Right cardiac atrium (tissue), 5 donors: ENCODE data around the gene ADAMTS3. TPM values are rescaled to one million over a fixed set of nuclear protein-coding genes. Genes with fewer than 3 reads are reported as not detected.

Experiments
- ATAC-seq, 2 donors: fragments of 200-7000 bp; cut with Tn5 transposase; one replicate each; pipeline versions ENCODE4 v1.8.0 to v1.9.1; 2020; ENCODE audit warnings: moderate library complexity in 2 of 2, mild to moderate bottlenecking in 1 of 2
- DNase-seq, 3 donors: peaks; one replicate each; pipeline ENCODE4 v3.0.0-alpha.2; 2020
- H3K27ac ChIP-seq: one replicate; pipeline ENCODE4 v1.5.1; 2013; ENCODE audit warnings: mild to moderate bottlenecking, low read length, control low read depth, moderate library complexity
- H3K27me3 ChIP-seq: one replicate; pipeline ENCODE4 v1.6.1; 2013; ENCODE audit not compliant: control insufficient read depth, insufficient read depth
- H3K4me1 ChIP-seq: one replicate; pipeline ENCODE4 v1.6.1; 2013; ENCODE audit warnings: low read length; ENCODE audit not compliant: control insufficient read depth, insufficient read depth
- H3K4me3 ChIP-seq: one replicate; pipeline ENCODE4 v1.5.1; 2013; ENCODE audit warnings: low read length, control low read depth
- H3K9me3 ChIP-seq: one replicate; pipeline ENCODE4 v1.6.1; 2013; ENCODE audit warnings: low read length; ENCODE audit not compliant: control insufficient read depth
- WGBS: extraction: QIAGEN DNeasy Blood & Tissue Kit; methylation state at CpG from one replicate; pipeline ENCODE4 v1.1.7; 2013; 5-methylcytosine and 5-hydroxymethylcytosine counted together
- intact Hi-C, 4 donors: fragments of 100-400 bp; cut with DNase I; formaldehyde crosslinking; loops; one replicate each; pipeline versions ENCODE4 v1.11.0 to v1.14.0; 2022 to 2023
- polyA plus RNA-seq: library from polyadenylated mRNA; stranded (reverse); fragments of 200-250 nt; gene quantifications from one replicate; pipeline ENCODE4 v1.2.3, GENCODE V29; 2013
- total RNA-seq, 4 donors: library from RNA; stranded (reverse); fragmentation: NEBNext Ultra II Directional; extraction: Animal tissue kit (Norgen Biotek cat#: 25700); gene quantifications; one replicate each; pipeline ENCODE4 v1.2.1, GENCODE V29; 2021
- donor health status: healthy with polysubstance abuse.
- donor health status: DM: no; HTN: yes; CAD: no.
- donor health status: DM: no; HTN: no; CAD: no.
- donor health status: DM: no; HTN: yes; CAD: no; lungs with severe emphysema.
- donor health status: DM: yes; HTN: yes; CAD: no.

ADAMTS3 gene
- total and polyA plus RNA-seq, 5 donors, result 0.70 to 2.4 (median 2.1) TPM

GRCh38 chr4:72318421-72319170 is 250.4 kb downstream of the ADAMTS3 start:
- Histone ChIP-seq H3K27me3 (no peaks in the 10 kb centered on the region), H3K27ac (no peak overlapping the region), H3K4me3 (no peak overlapping the region), H3K9me3 (no peaks in the 10 kb centered on the region), H3K4me1 (peaks cover 3% of the 10 kb centered on the region)
- DNase-seq, result no peak
- ATAC-seq, result no peak
- 84% methylated on average over 7 of the region's 7 CpGs for WGBS
- intact Hi-C loops, result no loop called here

GRCh38 chr4:72314869-72315268 is 254.2 kb downstream of the ADAMTS3 start:
- Histone ChIP-seq H3K27me3 (no peaks in the 10 kb centered on the region), H3K9me3 (no peaks in the 10 kb centered on the region), H3K27ac (no peak overlapping the region), H3K4me3 (no peak overlapping the region), H3K4me1 (peaks cover 4% of the 10 kb centered on the region)
- ATAC-seq (no peak), DNase-seq (no peak)
- intact Hi-C loops, result no loop called here

- Histone ChIP-seq H3K4me3 (no peak overlapping the region), H3K27me3 (no peaks in the 10 kb centered on the region), H3K27ac (peak overlapping the region; percentile 48), H3K9me3 (no peaks in the 10 kb centered on the region), H3K4me1 (peaks cover 2% of the 10 kb centered on the region)
- DNase-seq (peak in 1 of 3 donors; percentile 18), ATAC-seq (peak; percentile 34 to 67)
- intact Hi-C loops, result no loop called here
- 47% methylated on average over 5 of the region's 5 CpGs for WGBS
These were observed 255.9 kb downstream of the ADAMTS3 start for GRCh38 chr4:72313121-72313520.

- H3K4me3 ChIP-seq, result no peak overlapping the region
- no peaks in the 10 kb centered on the region for H3K27me3 ChIP-seq
- WGBS, result 18% methylated on average over 6 of the region's 6 CpGs
- peaks cover 2% of the 10 kb centered on the region for H3K4me1 ChIP-seq
- ATAC-seq (peak; percentile 94 to 98), DNase-seq (peak; percentile 84 to 93 (median 87))
- intact Hi-C loops, result no loop called here
- H3K27ac ChIP-seq, result no peak overlapping the region
- no peaks in the 10 kb centered on the region for H3K9me3 ChIP-seq
These were observed 256.9 kb downstream of the ADAMTS3 start for GRCh38 chr4:72312032-72312650.

GRCh38 chr4:72311291-72311690 is 257.7 kb downstream of the ADAMTS3 start:
- WGBS, result 82% methylated on average over 3 of the region's 3 CpGs
- no peak overlapping the region for H3K27ac ChIP-seq

GRCh38 chr4:72305620-72306019 is 263.4 kb downstream of the ADAMTS3 start:
- intact Hi-C loops, result loop anchor here in 1 of 4 donors (10.0 kb wide), 1 partner anchor 709 kb away; no protein-coding TSS in a partner anchor
- DNase-seq, result no peak
- H3K4me1 ChIP-seq, result no peaks in the 10 kb centered on the region

More at GRCh38 chr4:72311291-72311690, 257.7 kb downstream of the ADAMTS3 start:
- Histone ChIP-seq H3K9me3 (no peaks in the 10 kb centered on the region), H3K4me1 (peaks cover 2% of the 10 kb centered on the region), H3K4me3 (no peak overlapping the region), H3K27me3 (no peaks in the 10 kb centered on the region)
- ATAC-seq, result no peak
- DNase-seq, result no peak
- intact Hi-C loops, result no loop called here

GRCh38 chr4:72305080-72305479 is 263.9 kb downstream of the ADAMTS3 start:
- 86% methylated on average over 4 of the region's 4 CpGs for WGBS

More at GRCh38 chr4:72305620-72306019, 263.4 kb downstream of the ADAMTS3 start:
- 96% methylated on average over 9 of the region's 9 CpGs for WGBS
- no peak for ATAC-seq
- Histone ChIP-seq H3K27ac (no peak overlapping the region), H3K4me3 (no peak overlapping the region), H3K27me3 (no peaks in the 10 kb centered on the region), H3K9me3 (no peaks in the 10 kb centered on the region)

GRCh38 chr4:72302981-72303704 is 265.9 kb downstream of the ADAMTS3 start:
- peak; percentile 57 to 68 for ATAC-seq
- Histone ChIP-seq H3K4me1 (no peaks in the 10 kb centered on the region), H3K27ac (no peak overlapping the region), H3K9me3 (no peaks in the 10 kb centered on the region), H3K27me3 (no peaks in the 10 kb centered on the region), H3K4me3 (no peak overlapping the region)
- 76% methylated on average over 4 of the region's 4 CpGs for WGBS
- DNase-seq, result no peak
- intact Hi-C loops, result loop anchor here in 1 of 4 donors (10.0 kb wide), 1 partner anchor 712 kb away; no protein-coding TSS in a partner anchor

More at GRCh38 chr4:72305080-72305479, 263.9 kb downstream of the ADAMTS3 start:
- no peak overlapping the region for H3K4me3 ChIP-seq
- intact Hi-C loops, result loop anchor here in 1 of 4 donors (10.0 kb wide), 1 partner anchor 710 kb away; no protein-coding TSS in a partner anchor
- no peaks in the 10 kb centered on the region for H3K4me1 ChIP-seq
- ATAC-seq (no peak), DNase-seq (no peak)
- no peak overlapping the region for H3K27ac ChIP-seq
- no peaks in the 10 kb centered on the region for H3K27me3 ChIP-seq
- no peaks in the 10 kb centered on the region for H3K9me3 ChIP-seq

- H3K27me3 ChIP-seq, result no peaks in the 10 kb centered on the region
- no peak overlapping the region for H3K27ac ChIP-seq
- intact Hi-C loops, result loop anchor here in 1 of 4 donors (10.0 kb wide), 1 partner anchor 713 kb away; no protein-coding TSS in a partner anchor
- no peaks in the 10 kb centered on the region for H3K4me1 ChIP-seq
- no peak for DNase-seq
- H3K4me3 ChIP-seq, result no peak overlapping the region
- 91% methylated on average over 2 of the region's 2 CpGs for WGBS
- ATAC-seq, result no peak
- H3K9me3 ChIP-seq, result no peaks in the 10 kb centered on the region
These were observed 267.3 kb downstream of the ADAMTS3 start for GRCh38 chr4:72301759-72302158.

GRCh38 chr4:72300126-72300525 is 268.9 kb downstream of the ADAMTS3 start:
- no peak for DNase-seq
- WGBS, result 89% methylated on average over 1 of the region's 1 CpG
- Histone ChIP-seq H3K27ac (no peak overlapping the region), H3K9me3 (no peaks in the 10 kb centered on the region), H3K4me1 (no peaks in the 10 kb centered on the region), H3K4me3 (no peak overlapping the region), H3K27me3 (no peaks in the 10 kb centered on the region)
- intact Hi-C loops, result loop anchor here in 1 of 4 donors (10.0 kb wide), 1 partner anchor 715 kb away; no protein-coding TSS in a partner anchor
- no peak for ATAC-seq
